ENCODE results near the gene GCG. TPM values are rescaled to one million over a fixed set of nuclear protein-coding genes. Genes with fewer than 3 reads are reported as not detected.

GCG gene
- total RNA-seq: not detected
- long read RNA-seq: 0 reads

DNA sequence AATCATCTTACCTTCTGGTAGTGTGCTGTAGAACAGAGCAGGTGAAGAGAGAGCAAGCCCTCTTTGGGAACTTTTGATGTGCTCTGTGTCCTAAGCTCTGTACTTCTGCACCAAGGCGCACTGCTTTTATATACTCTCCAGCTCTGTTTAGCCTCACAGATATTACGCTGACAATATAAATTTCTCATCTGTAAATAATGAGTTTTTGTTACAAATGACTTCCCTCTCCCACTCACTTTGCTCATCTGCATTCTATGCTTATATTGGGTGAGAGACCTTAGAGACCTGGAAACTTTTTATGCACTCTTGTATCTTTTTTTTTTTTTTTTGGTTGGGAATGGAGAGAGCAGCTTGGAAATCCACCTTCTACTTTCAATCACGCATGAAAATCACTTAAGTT lies at the start of gene GCG:
GCG (minus strand) TSS at position 101 of the 400 bp plus-strand sequence. CDS start 3,069 bp downstream, outside the sequence.
- DNase-seq (ENCODE audit: low spot score): no peak
- intact Hi-C loops (cut with DNase I): no loop called here

DNA sequence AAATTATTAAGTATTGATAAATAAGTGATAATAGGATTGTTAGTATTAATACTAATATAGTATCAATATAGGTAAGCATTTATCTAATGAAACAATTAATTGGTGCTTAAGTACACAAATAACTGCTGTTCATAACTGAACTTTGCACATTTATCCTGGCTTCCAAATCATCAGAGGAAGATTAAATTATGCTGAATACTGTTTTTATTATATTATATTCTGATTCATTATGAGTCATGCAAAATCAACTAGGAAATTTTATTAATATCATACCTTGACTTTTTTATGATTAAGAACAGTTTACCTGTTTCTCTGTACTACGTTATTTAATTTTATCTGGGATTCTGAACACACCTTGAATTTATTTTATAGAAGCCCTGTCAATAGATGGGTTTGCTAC lies 48.6 kb upstream of the GCG start:
- no peak for DNase-seq (ENCODE audit: low spot score)
- intact Hi-C loops (cut with DNase I): no loop called here

DNA sequence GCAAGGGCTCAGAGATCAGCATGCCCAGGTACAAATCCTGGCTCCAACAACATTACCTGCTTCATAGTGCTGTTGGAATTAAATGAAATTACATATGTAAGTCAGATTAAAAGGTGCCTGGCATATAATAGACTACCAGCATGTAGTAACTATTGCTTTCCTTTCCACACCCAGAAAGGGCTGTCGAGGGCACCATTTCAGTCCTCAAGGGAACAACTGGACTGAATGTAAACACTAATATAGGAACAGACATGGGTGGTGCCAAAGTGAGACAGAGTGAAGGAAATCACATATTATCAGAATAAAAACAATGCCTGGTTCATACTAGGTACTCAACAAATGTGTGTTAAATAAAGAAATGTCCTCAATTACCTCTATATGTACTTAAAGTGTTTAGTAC lies 47.9 kb upstream of the GCG start:
- DNase-seq (ENCODE audit: low spot score): no peak
- intact Hi-C loops (cut with DNase I): no loop called here

DNA sequence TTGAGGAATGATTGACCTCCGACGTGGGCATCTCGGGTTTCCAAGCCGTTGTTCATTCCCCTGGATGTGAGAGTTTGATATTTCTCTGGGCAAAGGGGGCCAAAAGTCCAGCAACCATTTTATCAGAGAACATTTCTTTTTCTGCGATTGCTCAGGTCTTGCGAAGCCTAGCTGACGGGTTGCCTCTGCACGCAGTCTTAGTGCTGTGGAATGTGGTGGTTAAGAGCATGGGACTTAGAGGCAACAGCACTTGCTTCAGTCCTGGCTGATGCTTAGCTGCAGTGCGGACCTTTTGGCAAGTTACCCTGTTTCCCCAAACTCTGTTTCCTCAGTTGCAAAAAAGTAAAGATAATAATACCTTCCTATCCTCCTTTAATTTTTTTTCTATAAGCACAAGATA lies 46.2 kb upstream of the GCG start:
- intact Hi-C loops (cut with DNase I): no loop called here

DNA sequence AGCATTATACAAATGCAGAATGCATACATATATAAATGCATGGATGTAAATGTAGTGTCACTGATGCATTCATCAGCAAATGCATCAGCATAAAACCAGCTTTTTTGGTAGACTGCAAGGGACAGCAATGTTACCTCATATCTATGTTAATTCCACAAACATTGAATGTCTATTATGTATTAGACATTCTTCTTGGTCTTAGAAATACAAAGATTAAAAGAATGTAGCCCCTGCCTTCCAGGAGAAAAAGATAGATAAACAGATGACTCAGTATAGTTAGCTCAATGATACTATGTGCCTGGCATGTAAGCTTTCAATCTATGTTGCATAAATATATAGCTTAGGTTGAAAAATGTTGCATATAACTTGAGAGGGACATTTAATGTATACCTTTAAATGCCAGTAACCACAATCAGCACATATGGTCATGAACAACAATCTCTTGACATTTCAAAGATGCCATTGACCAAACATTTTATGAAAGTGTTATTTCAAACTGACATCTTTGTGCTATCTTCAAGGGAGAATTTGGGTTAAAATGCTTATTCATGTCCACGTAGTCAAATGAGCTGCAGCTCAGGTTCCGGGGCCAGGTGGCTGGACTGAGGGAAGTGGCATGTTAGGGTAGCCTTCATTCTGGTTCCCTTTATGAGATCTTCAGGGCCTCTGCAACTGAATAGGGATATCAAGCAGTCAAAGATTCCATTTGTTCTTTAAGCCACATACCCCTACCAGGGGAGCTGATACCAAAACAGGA lies 45.2 kb upstream of the GCG start:
- intact Hi-C loops (cut with DNase I): no loop called here
- DNase-seq (ENCODE audit: low spot score): no peak

More for the DNA sequence above, 46.2 kb upstream of the GCG start:
- DNase-seq (ENCODE audit: low spot score): no peak

DNA sequence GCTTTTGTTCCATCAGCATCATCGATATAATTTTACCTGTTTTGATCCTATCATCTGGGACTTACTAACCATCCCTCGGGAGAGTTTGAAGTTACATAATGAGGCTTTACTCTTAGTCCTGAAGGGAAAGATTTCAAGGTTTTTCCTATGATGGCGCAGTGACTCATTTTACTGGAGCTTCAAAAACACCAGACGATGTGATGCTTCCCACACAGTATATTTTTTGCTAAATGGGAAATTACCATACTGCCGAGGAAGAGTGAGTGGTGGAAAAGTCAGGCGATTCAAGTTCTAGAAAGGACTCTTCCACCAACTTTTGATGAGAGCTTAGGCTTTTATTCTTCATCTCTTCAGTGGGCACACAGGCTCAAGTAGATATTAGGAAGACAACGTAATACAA lies 44.6 kb upstream of the GCG start:
- intact Hi-C loops (cut with DNase I): no loop called here

DNA sequence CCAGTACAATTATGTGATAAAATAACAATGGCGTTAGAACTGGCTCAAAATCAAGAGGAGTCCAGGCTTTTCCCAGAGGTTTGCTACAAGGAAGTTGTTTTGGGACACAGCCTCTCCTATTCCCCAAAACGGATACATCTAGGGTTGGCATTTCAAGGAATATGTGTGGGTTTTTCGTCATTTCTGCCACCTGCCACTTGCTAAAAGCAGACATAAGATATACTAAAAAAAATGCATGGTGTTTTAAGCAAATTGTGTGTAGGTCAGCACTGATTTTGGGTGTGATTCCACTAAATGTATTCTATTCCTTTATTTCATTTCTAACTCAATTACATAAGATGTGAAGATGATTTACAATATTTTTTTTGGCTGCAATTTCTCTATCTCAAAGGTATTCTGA lies 36.4 kb upstream of the GCG start:
- intact Hi-C loops (cut with DNase I): no loop called here
- no peak for DNase-seq (ENCODE audit: low spot score)

More for the DNA sequence above, 44.6 kb upstream of the GCG start:
- no peak for DNase-seq (ENCODE audit: low spot score)

DNA sequence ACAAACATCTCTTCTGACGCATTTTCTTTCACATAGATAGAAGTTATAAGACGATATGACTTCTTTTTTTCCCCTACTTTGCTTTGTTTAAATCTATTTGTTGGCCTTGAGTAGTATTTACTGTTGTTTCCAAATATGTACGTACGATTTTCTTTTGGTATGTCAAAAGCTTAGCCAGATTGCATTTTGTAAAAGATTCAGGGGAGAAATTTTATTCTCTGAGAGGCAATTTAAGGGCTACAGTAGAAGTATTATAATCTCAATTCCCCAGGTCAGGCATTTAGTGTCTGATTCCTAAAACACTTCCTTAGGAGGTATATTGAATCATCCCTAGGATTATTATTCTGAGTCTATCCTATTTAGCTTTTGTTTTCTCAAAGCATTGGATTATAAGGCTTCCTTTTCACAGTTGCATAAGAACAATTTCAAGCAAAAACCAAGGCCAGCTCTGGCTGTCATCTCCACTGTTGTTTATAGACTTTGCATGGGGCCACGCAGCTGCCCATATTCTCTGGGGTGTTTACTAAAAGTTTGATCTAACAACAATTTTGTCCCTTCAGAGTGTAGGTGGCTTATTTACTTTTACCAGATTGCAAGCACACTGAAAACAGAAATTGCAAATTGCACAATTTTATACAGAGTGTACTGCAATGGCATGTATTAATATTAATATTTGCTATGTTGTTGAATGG lies 33.6 kb upstream of the GCG start:
- DNase-seq (ENCODE audit: low spot score): no peak
- intact Hi-C loops (cut with DNase I): no loop called here

DNA sequence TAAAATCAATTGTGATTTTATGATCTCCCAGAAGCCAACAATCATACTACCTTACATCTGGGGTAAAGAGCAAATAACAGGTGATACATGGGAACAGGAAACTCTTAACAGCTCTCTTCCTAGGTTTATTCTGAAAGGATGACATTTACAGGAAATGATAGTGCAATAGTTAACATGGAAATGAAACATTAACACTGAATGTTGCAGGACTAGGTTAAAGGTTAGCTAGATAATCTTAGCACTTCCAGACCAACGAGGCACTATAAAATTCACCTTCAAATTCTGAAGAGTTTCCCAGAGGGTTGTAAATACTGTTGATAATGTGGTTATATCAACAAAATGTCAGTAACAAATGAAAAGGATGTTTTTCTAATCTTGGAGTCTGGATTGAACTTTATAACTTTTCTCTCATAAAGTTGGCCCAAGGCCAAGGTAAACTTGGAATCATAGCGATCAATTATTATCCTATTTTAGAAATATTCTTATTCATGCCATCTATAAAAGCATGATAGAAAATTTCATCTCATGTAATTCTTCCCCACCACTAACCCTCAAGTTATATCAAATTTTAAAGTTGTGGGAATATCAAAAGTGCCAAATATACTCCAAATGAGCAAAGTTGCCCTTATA lies 32.9 kb upstream of the GCG start:
- DNase-seq (ENCODE audit: low spot score): no peak
- intact Hi-C loops (cut with DNase I): no loop called here

DNA sequence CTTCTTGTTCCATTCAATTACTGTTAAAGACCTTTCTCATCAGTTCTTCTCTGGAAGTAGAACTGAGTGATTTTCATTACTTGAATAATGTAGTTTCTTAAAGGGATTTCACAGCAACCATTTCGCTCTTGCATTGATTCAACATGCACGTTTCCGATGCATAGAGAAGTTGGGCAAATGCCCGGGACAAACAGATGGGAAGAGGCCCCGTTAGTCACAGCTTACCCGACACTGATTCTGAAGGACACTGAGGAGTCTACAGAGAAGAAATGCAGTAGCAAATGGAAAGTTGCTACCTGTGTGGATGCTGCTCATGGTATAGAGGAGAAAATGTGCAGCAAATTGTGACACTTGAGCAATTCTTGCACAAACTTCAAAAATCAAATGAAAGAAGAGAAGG lies 32.3 kb upstream of the GCG start:
- no peak for DNase-seq (ENCODE audit: low spot score)
- intact Hi-C loops (cut with DNase I): no loop called here

DNA sequence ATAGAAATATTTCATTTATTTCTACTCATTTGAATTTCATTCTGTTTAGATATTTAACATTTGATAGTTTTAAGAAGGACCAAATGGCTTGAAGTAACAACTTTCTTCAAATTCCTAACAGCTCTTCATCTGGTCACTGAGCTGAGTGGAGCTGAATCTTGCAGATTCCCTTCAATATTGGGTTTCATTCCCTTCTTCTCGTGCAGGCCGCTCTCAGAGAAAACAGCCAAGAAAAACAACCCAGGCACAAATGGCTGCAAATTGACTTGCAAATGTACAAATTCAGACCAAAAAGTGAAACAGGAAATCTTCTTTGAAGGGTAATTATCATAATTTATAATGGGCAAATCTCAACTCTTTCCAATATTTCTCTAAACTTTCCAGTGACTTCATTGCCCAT lies 30.3 kb upstream of the GCG start:
- intact Hi-C loops (cut with DNase I): no loop called here
- DNase-seq (ENCODE audit: low spot score): no peak

DNA sequence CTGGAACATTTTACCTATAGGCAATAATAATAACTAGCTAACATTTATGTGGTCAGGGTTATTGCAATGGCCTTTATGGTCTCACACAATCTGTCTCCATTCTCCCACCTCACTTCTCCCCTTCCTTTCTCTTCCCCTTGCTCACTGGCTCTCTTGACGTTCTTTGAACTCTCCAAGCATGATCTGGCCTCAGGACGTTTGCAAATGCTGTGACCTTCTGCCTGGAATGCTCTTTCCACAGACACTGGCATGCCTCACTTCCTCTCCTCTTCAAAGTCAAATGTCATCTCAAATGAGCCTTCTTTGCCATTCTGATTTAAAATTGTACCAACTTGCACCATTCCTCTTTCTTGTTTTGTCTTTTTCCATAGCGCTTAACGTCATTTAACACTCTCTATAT lies 25.3 kb upstream of the GCG start:
- intact Hi-C loops (cut with DNase I): no loop called here
- DNase-seq (ENCODE audit: low spot score): no peak

DNA sequence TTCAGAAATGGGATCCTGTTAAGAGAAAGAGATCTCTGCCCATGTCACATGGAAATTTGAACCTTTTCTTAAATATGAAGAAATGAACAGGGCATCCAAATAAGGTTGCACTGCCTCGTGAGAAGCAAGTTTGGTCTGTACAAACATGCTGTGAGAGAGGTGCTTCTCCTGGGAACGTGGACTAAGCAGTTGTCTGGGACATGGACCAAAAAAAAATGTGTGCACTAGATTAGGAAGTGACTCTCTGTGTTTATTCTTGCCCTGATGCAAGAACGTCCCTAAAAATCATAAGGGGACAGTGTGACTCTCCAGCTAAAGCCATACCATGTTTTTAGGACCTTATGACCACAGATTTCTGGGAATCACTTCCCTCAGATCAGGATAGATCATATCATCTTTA lies 23.7 kb upstream of the GCG start:
- DNase-seq (ENCODE audit: low spot score): no peak
- intact Hi-C loops (cut with DNase I): no loop called here

DNA sequence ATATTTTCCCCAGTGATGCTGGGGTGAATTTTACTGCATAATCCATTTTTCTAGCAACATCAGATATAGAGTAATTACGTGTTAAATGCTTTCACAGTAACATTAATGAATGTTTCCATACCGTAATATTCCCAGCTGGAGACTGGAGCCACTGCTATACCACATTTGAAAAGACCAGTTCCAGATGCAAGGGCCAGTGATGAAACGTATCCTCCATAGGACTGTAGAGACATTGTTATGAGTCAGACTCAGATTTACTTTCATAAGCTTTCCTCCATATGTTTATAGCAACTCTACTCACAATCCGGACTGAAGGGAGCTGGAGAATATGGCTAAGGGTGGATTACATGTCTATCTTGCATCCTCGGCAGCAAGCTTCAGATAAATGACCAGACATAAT lies 22.7 kb upstream of the GCG start:
- intact Hi-C loops (cut with DNase I): no loop called here
- DNase-seq (ENCODE audit: low spot score): no peak

DNA sequence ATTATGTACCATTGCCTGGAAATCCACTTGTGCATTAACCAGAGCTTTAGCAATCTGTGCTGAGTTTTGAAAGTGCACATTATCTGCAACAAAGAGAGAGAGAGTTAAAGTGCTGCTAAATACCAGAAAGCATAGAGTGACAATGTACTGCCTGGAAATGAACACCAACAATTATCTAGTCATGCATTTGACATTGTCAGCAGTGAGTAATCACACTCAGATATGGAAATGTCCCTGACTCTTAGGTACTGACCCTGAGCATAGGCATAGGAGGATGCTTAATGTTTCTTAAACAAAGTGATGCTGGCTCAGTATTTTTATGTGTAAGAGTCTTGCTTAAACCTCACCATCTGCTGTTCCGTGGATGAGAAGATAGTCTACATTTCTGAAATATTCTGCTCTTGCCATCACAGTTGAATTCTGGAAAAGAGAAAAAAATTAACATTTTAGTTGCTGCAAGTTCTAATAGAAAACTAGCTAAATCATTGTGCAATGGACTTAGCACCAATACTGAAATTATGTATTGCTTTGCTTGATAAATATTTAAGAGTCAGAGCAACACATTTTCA lies 20.8 kb upstream of the GCG start:
- no peak for DNase-seq (ENCODE audit: low spot score)
- intact Hi-C loops (cut with DNase I): no loop called here

DNA sequence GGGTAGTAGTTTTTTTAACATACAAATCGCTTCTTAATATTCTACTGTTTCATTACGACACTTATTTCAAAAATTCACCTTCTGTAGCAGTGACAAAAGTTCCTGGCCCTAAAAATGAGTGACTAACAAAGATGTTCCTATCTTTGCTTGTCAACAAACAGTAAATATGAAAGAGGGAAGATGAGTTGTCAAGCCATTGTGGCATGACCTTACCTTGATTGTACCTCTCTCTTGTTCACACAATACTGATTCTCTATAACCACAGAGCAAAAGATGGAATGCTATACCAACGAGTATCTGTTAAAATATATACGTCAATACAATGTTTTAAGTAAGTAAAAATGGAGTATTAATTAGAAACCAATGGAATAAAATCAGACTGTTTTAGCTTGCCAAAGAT lies 14.7 kb upstream of the GCG start:
- intact Hi-C loops (cut with DNase I): no loop called here
- DNase-seq (ENCODE audit: low spot score): no peak

DNA sequence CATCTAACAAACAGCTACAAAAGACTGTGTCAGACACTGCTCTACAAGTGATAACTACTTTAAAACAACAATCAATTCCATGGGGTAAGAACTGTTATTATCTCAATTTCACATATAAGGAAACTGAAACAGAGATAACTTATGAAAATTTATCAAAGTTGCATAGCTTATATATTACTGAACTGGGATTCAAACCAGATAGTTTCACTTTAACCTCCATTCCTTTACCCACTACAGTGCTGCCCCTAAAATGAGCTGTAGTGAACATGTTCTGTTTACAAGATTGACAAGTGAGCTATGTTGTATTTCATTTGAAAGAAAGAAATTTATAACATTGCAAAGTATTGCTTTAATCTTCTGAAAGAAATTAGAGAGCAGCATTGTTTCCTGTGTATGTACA lies 14.1 kb upstream of the GCG start:
- DNase-seq (ENCODE audit: low spot score): no peak

DNA sequence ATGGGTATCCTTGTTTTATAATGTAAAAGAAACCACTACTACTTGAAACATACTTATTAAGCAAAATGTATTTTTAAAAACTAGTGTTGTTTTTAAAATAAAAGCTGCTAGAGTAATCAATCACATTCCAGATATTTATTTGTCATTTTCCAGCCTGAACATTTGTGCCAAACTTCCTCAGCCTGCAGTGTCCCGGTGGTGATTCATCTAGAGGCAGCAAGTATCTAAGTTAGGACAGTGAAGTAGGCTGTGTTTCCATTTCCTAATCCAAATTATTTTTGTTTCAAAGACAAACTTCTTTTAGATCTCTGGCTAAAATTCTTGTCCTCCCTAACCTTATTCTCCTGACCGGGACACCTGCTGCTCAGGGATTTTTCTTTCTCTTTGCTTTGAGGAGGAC lies 12.8 kb upstream of the GCG start:
- intact Hi-C loops (cut with DNase I): no loop called here
- DNase-seq (ENCODE audit: low spot score): no peak

More for the DNA sequence above, 14.1 kb upstream of the GCG start:
- intact Hi-C loops (cut with DNase I): no loop called here

DNA sequence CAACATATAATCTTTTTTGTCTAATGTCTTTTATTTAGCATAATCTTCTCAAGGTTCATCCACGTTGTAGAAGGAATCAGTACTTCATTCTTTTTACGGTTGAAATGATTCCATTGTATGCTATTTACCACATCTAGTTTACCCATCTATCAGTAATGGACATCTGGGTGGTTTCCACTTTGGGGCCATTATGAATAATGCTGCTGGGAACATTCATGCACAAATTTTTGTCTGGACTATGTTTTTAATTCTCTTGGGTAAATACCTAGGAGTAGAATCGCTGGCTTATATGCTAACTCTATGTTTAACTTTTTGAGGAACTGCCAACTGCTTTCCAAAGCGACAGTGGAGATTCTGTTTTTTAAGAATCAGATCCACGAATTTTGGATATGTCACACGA lies 7.4 kb upstream of the GCG start:
- intact Hi-C loops (cut with DNase I): no loop called here
- no peak for DNase-seq (ENCODE audit: low spot score)

DNA sequence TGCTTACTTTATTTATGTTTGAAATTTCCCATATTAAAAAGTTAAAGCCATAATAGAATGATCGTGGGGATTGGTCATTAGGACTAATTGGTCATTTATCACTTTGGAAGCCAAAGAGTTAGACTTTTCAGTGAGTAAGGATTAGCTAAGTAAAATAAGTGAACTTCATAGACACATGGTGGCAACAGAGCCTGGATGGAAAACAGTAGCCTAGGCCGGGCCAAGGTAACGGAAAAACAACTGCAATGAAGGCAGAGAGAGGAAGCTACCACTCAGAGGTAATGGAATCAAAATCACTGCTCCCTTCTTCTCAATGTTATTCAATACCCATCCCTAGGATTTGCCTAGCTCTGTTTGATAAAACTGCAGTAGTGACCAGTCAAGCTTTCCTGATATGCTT lies 4.1 kb upstream of the GCG start:
- intact Hi-C loops (cut with DNase I): no loop called here
- no peak for DNase-seq (ENCODE audit: low spot score)

DNA sequence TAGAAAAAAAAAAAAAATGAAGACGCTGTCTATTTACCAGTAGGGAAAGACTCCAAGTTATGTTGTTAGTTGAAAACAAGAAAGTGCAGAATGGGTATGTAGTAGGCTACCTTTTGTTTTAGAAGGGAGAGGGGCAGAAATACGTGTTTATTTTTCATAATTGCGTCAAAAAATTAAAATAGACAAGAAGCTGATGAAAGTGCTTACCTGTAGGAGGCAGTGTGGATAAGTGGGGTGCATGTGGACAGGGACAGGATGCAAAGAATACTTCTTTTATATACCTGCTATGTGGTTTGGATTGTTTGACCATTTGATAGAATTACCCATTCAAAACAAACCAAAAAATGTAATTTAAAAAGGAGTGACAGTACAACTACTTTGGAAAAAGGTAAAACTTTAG lies 3.0 kb upstream of the GCG start:
- intact Hi-C loops (cut with DNase I): no loop called here
- DNase-seq (ENCODE audit: low spot score): no peak
